WERI-Rb-1 (cell line): ENCODE data around the gene ADGRA1.
A peak's percentile ranks its signal among the peaks of the same experiment; 100 is the strongest.

Source experiments
- DNase-seq: peaks from one replicate; pipeline ENCODE4 v3.0.0-alpha.2; 2020
- H3K27ac ChIP-seq: fragments of 250-450 bp; sonication (Bioruptor Pico); 2 replicates; pipeline ENCODE4 v1.5.1; 2020; ENCODE audit warnings: mild to moderate bottlenecking, moderate library complexity
- H3K27me3 ChIP-seq: fragments of 250-450 bp; sonication (Bioruptor Pico); 2 replicates; pipeline ENCODE4 v1.5.1; 2021; ENCODE audit warnings: mild to moderate bottlenecking, low read depth, moderate library complexity; ENCODE audit not compliant: insufficient read depth, severe bottlenecking
- H3K36me3 ChIP-seq: fragments of 250-450 bp; sonication (Bioruptor Pico); 2 replicates; pipeline ENCODE4 v1.5.1; 2020; ENCODE audit warnings: mild to moderate bottlenecking, moderate library complexity
- H3K4me3 ChIP-seq: 2 replicates; pipeline ENCODE4 v1.5.1; 2011; ENCODE audit warnings: low read depth, mild to moderate bottlenecking, control low read depth, low read length
- H3K9me3 ChIP-seq: fragments of 250-450 bp; sonication (Bioruptor Pico); 2 replicates; pipeline ENCODE4 v1.5.1; 2021; ENCODE audit warnings: mild to moderate bottlenecking, moderate library complexity; ENCODE audit not compliant: severe bottlenecking
- CTCF ChIP-seq: IDR thresholded peaks from 2 replicates; pipeline ENCODE4 v1.5.1; 2011; ENCODE audit warnings: low read depth, mild to moderate bottlenecking, control low read depth, inconsistent platforms, low read length

ADGRA1 gene

GRCh38 chr10:133139551-133140065 is 51.9 kb downstream of the ADGRA1 start:
- Histone ChIP-seq H3K9me3 (no peaks in the 10 kb centered on the region), H3K27ac (no peak overlapping the region), H3K27me3 (no peaks in the 10 kb centered on the region), H3K4me3 (no peak overlapping the region), H3K36me3 (no peaks in the 10 kb centered on the region)
- peak; percentile 6 for DNase-seq
- no peak for TF ChIP-seq CTCF

GRCh38 chr10:133140417-133141143 is 52.9 kb downstream of the ADGRA1 start:
- H3K9me3 ChIP-seq, result no peaks in the 10 kb centered on the region

GRCh38 chr10:133141144-133141957 is 53.6 kb downstream of the ADGRA1 start:
- Histone ChIP-seq H3K27me3 (no peaks in the 10 kb centered on the region), H3K36me3 (no peaks in the 10 kb centered on the region), H3K9me3 (no peaks in the 10 kb centered on the region), H3K4me3 (no peak overlapping the region), H3K27ac (no peak overlapping the region)
- TF ChIP-seq CTCF, result no peak
- DNase-seq, result no peak

More at GRCh38 chr10:133140417-133141143, 52.9 kb downstream of the ADGRA1 start:
- Histone ChIP-seq H3K27ac (no peak overlapping the region), H3K4me3 (no peak overlapping the region), H3K27me3 (no peaks in the 10 kb centered on the region), H3K36me3 (no peaks in the 10 kb centered on the region)
- TF ChIP-seq CTCF, result no peak
- no peak for DNase-seq

GRCh38 chr10:133141958-133142340 is 54.2 kb downstream of the ADGRA1 start:
- H3K4me3 ChIP-seq, result no peak overlapping the region
- no peak for DNase-seq
- H3K27me3 ChIP-seq, result no peaks in the 10 kb centered on the region
- H3K9me3 ChIP-seq, result no peaks in the 10 kb centered on the region
- no peak overlapping the region for H3K27ac ChIP-seq
- no peak for TF ChIP-seq CTCF
- no peaks in the 10 kb centered on the region for H3K36me3 ChIP-seq

GRCh38 chr10:133142523-133143199 is 54.9 kb downstream of the ADGRA1 start:
- no peaks in the 10 kb centered on the region for H3K27me3 ChIP-seq
- H3K27ac ChIP-seq, result no peak overlapping the region
- no peak for DNase-seq
- no peak overlapping the region for H3K4me3 ChIP-seq
- peaks cover 5% of the 10 kb centered on the region for H3K9me3 ChIP-seq
- H3K36me3 ChIP-seq, result no peaks in the 10 kb centered on the region
- no peak for TF ChIP-seq CTCF
